ENCODE measurements around the gene LMCD1.

DNA sequence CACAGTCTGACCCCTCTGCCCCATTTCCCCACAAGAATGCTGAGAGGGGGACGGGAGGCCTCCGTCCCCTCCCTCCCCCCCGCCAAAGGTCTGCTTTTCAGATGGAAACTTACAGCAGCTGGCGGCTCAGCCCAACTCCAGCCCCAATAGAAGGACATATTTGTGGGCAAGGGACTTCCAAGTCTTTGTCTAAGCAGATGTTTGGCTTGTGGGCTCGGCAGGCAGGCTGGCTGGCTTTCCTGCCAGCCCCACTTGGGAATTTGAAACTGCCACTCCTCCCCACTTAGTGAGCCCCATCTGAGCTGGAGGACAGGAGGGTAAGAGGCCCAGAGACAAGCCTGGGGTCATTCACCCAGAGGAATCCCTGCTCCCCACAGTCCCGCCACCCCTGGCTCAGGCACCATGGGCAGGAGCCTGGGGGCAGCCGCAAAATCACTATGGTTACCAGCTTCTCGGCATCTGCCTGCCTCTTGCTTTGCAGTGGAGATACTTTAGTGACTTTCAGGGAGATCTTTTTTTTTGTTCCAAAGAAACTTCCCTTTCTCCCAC, 53.6 kb downstream of the LMCD1 start:
- TF ChIP-seq, protein P1, sequence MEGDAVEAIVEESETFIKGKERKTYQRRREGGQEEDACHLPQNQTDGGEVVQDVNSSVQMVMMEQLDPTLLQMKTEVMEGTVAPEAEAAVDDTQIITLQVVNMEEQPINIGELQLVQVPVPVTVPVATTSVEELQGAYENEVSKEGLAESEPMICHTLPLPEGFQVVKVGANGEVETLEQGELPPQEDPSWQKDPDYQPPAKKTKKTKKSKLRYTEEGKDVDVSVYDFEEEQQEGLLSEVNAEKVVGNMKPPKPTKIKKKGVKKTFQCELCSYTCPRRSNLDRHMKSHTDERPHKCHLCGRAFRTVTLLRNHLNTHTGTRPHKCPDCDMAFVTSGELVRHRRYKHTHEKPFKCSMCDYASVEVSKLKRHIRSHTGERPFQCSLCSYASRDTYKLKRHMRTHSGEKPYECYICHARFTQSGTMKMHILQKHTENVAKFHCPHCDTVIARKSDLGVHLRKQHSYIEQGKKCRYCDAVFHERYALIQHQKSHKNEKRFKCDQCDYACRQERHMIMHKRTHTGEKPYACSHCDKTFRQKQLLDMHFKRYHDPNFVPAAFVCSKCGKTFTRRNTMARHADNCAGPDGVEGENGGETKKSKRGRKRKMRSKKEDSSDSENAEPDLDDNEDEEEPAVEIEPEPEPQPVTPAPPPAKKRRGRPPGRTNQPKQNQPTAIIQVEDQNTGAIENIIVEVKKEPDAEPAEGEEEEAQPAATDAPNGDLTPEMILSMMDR (IDR thresholded peaks at IDR 0.05) = no peak
- TF ChIP-seq EZH2 (IDR thresholded peaks at IDR 0.05; ENCODE audit: borderline replicate concordance, insufficient read depth, low read depth, low read length, poor library complexity, severe bottlenecking) = no peak
